IMR-90 (cell line): ENCODE results near the gene ATP2B2.

Experiments
- CHD1 ChIP-seq: IDR thresholded peaks from 2 replicates; pipeline ENCODE4 v1.6.1; 2012; ENCODE audit warnings: low read depth, low read length, improper control_type of control experiment
- MXI1 ChIP-seq: IDR thresholded peaks from 2 replicates; pipeline ENCODE4 v1.6.1; 2012; ENCODE audit warnings: low read depth, mild to moderate bottlenecking, low read length, moderate library complexity, borderline replicate concordance
- POLR2A ChIP-seq: IDR thresholded peaks from 2 replicates; pipeline ENCODE4 v1.6.1; 2012; ENCODE audit warnings: mild to moderate bottlenecking, low read depth, low read length
- RCOR1 ChIP-seq: IDR thresholded peaks from 2 replicates; pipeline ENCODE4 v1.6.1; 2012; ENCODE audit warnings: mild to moderate bottlenecking, low read length, improper control_type of control experiment; ENCODE audit not compliant: insufficient replicate concordance
- RFX5 ChIP-seq: IDR thresholded peaks from 2 replicates; pipeline ENCODE4 v1.8.0; 2012; ENCODE audit warnings: low read depth, mild to moderate bottlenecking, low read length, moderate library complexity
- SMC3 ChIP-seq: fragments of 150-350 bp; IDR thresholded peaks from 2 replicates; pipeline ENCODE4 v1.6.1; 2016; ENCODE audit warnings: low read depth, mild to moderate bottlenecking, antibody characterized with exemption, low read length, moderate library complexity
- USF2 ChIP-seq: fragments of 150-350 bp; IDR thresholded peaks from 2 replicates; pipeline ENCODE4 v1.6.1; 2017; ENCODE audit warnings: mild to moderate bottlenecking, antibody characterized with exemption, low read length, low read depth
- TF ChIP-seq, protein P1 (sequence below): conservative IDR thresholded peaks from 2 replicates; pipeline ENCODE4 v1.5.1; 2012; ENCODE audit warnings: mild to moderate bottlenecking, low read depth, low read length, improper control_type of control experiment

GRCh38 chr3:10432931-10433330 is 72.5 kb downstream of the ATP2B2 start:
- TF ChIP-seq USF2 (no peak), RCOR1 (no peak), CHD1 (no peak), POLR2A (no peak), SMC3 (no peak), RFX5 (no peak), MXI1 (no peak)
- TF ChIP-seq, protein P1, sequence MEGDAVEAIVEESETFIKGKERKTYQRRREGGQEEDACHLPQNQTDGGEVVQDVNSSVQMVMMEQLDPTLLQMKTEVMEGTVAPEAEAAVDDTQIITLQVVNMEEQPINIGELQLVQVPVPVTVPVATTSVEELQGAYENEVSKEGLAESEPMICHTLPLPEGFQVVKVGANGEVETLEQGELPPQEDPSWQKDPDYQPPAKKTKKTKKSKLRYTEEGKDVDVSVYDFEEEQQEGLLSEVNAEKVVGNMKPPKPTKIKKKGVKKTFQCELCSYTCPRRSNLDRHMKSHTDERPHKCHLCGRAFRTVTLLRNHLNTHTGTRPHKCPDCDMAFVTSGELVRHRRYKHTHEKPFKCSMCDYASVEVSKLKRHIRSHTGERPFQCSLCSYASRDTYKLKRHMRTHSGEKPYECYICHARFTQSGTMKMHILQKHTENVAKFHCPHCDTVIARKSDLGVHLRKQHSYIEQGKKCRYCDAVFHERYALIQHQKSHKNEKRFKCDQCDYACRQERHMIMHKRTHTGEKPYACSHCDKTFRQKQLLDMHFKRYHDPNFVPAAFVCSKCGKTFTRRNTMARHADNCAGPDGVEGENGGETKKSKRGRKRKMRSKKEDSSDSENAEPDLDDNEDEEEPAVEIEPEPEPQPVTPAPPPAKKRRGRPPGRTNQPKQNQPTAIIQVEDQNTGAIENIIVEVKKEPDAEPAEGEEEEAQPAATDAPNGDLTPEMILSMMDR, result no peak
